ENCODE results near the gene BBIP1.
"Not testable (repeated sequence)": the region's sequence is repeated elsewhere in the genome, so short reads cannot be mapped to it uniquely, and the experiment has no call there.

The BBIP1 gene

GRCh38 chr10:110923856-110924493 lies 5.0 kb upstream of the BBIP1 start:
- no peak for DNase-seq (ENCODE audit: low read depth, low spot score)

- DNase-seq (ENCODE audit: low read depth, low spot score) = no peak
Observed at GRCh38 chr10:110919971-110920881, 1.2 kb upstream of the BBIP1 start.

GRCh38 chr10:110919349-110919931 lies 460 bp upstream of the BBIP1 start, which contains the start of gene SHOC2:
Gene SHOC2 (plus strand): TSS chr10:110919604. CDS start chr10:110964359, 44,755 bp downstream.
- peak; percentile 96 for DNase-seq (ENCODE audit: low read depth, low spot score)

- DNase-seq (ENCODE audit: low read depth, low spot score) = no peak
Observed at GRCh38 chr10:110918269-110918642, 724 bp downstream of the BBIP1 start.

GRCh38 chr10:110916554-110917346 lies 2.2 kb downstream of the BBIP1 start:
- DNase-seq (ENCODE audit: low read depth, low spot score) = no peak

- not testable (repeated sequence) for DNase-seq (ENCODE audit: low read depth, low spot score)
Observed at GRCh38 chr10:110915600-110915999, 3.4 kb downstream of the BBIP1 start.

GRCh38 chr10:110915035-110915434 lies 3.9 kb downstream of the BBIP1 start:
- DNase-seq (ENCODE audit: low read depth, low spot score) = no peak

- DNase-seq (ENCODE audit: low read depth, low spot score) = no peak
Observed at GRCh38 chr10:110914431-110914830, 4.5 kb downstream of the BBIP1 start.

- DNase-seq (ENCODE audit: low read depth, low spot score) = no peak
Observed at GRCh38 chr10:110912374-110912773, 6.6 kb downstream of the BBIP1 start.

- no peak for DNase-seq (ENCODE audit: low read depth, low spot score)
Observed at GRCh38 chr10:110910138-110910537, 8.8 kb downstream of the BBIP1 start.

- DNase-seq (ENCODE audit: low read depth, low spot score) = no peak
Observed at GRCh38 chr10:110903280-110904278, 15.4 kb downstream of the BBIP1 start.

GRCh38 chr10:110901954-110902819 lies 16.8 kb downstream of the BBIP1 start:
- no peak for DNase-seq (ENCODE audit: low read depth, low spot score)

GRCh38 chr10:110900983-110901382 lies 18.0 kb downstream of the BBIP1 start:
- no peak for DNase-seq (ENCODE audit: low read depth, low spot score)

- no peak for DNase-seq (ENCODE audit: low read depth, low spot score)
Observed at GRCh38 chr10:110898391-110898790, 20.6 kb downstream of the BBIP1 start.

GRCh38 chr10:110897184-110897583 lies 21.8 kb downstream of the BBIP1 start:
- no peak for DNase-seq (ENCODE audit: low read depth, low spot score)

GRCh38 chr10:110893559-110894179 lies 25.3 kb downstream of the BBIP1 start:
- DNase-seq (ENCODE audit: low read depth, low spot score) = no peak

GRCh38 chr10:110892602-110893288 lies 26.2 kb downstream of the BBIP1 start:
- no peak for DNase-seq (ENCODE audit: low read depth, low spot score)

GRCh38 chr10:110887560-110887959 lies 31.4 kb downstream of the BBIP1 start:
- no peak for DNase-seq (ENCODE audit: low read depth, low spot score)

All from activated naive CD8-positive, alpha-beta T cell treated with anti-CD3 and anti-CD28 coated beads, Interleukin-2, amount 50 U/mL, for 16 hours (primary cell).